ENCODE measurements around the gene SNRPB2. TPM values are rescaled to one million over a fixed set of nuclear protein-coding genes. Genes with fewer than 3 reads are reported as not detected.

SNRPB2 gene
- polyA plus RNA-seq, 1 donor from 2014 or later = 302 TPM

DNA sequence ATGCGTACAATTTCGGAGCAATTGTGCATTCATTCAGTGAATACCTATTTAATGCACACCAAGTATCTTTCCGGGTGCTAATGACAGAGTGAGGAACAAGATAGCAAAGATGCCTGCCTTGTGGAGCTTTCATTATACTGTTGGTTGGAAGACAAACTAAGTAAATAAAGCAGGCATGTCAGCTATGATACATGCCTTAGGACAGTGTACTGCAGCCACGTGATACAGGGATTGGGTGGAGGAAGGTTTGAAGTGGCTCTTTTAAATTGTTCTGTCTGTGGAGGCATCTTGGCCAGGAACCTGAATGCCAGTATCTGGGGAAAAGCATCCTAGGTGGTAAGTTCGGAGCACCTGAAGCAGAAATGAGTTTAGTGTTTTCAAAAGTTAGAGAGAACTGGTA lies 15.4 kb downstream of the SNRPB2 start:
- Histone ChIP-seq H3K79me2 (replicated peaks; ENCODE audit: insufficient read depth, low read length) (no peaks in the 10 kb centered on the region), H2AFZ (ENCODE audit: low read depth, low read length) (no peak overlapping the region), H3K9me3 (ENCODE audit: low read length) (no peaks in the 10 kb centered on the region)

DNA sequence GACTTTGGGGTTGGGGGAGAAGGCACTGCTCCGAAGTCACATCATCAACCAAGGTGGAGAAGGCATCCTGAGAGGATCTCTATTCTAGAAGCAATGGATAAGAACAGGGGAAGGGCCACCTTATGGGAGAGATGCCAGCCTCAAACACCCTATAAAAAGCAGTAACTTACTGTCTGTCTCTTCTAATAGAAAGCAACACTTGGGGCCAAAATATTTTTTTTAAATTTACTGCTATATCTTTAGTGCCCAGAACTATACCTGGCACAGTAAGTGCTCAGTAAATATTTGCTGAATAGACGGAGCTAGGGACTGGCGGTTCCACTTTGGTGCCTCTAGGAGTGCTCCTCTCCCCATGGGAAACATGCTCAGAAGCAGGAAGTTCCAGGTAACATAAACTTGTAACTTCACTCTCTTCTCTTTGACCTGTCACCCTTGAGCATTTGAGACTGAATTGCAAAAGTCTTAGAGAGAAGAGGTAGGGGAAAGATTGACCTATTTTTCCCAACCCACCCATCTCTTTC lies 17.5 kb downstream of the SNRPB2 start:
- Histone ChIP-seq H3F3A (ENCODE audit: insufficient read depth, low read length, poor library complexity, severe bottlenecking) (no peaks in the 10 kb centered on the region), H3K4me3 (ENCODE audit: low read length) (no peak overlapping the region), H3K27ac (ENCODE audit: low read length) (no peak overlapping the region), H3K27me3 (ENCODE audit: insufficient read depth, low read depth, low read length) (no peaks in the 10 kb centered on the region), H2AFZ (ENCODE audit: low read depth, low read length) (no peak overlapping the region), H3K9ac (ENCODE audit: low read length) (no peak overlapping the region), H3K79me2 (replicated peaks; ENCODE audit: insufficient read depth, low read length) (no peaks in the 10 kb centered on the region), H3K4me2 (ENCODE audit: low read length) (no peak overlapping the region), H4K20me1 (ENCODE audit: insufficient read depth) (no peaks in the 10 kb centered on the region), H3K9me2 (ENCODE audit: insufficient read depth, low read length) (no peaks in the 10 kb centered on the region), H3K9me3 (ENCODE audit: low read length) (no peaks in the 10 kb centered on the region), H3K36me3 (ENCODE audit: insufficient read depth, low read length) (no peaks in the 10 kb centered on the region)
- TF ChIP-seq SMC3 (conservative IDR thresholded peaks at IDR 0.05; ENCODE audit: poor library complexity) (no peak), TAF1 (IDR thresholded peaks at IDR 0.05; ENCODE audit: low read depth) (no peak), EZH2 (IDR thresholded peaks at IDR 0.05; ENCODE audit: borderline replicate concordance, insufficient read depth, low read length, poor library complexity, severe bottlenecking) (no peak), POLR2AphosphoS5 (IDR thresholded peaks at IDR 0.05) (no peak), MXI1 (conservative IDR thresholded peaks at IDR 0.05; ENCODE audit: poor library complexity, severe bottlenecking) (no peak), RAD21 (conservative IDR thresholded peaks at IDR 0.05) (no peak), EP300 (conservative IDR thresholded peaks at IDR 0.05; ENCODE audit: poor library complexity, severe bottlenecking) (no peak)
- TF ChIP-seq, protein P1, sequence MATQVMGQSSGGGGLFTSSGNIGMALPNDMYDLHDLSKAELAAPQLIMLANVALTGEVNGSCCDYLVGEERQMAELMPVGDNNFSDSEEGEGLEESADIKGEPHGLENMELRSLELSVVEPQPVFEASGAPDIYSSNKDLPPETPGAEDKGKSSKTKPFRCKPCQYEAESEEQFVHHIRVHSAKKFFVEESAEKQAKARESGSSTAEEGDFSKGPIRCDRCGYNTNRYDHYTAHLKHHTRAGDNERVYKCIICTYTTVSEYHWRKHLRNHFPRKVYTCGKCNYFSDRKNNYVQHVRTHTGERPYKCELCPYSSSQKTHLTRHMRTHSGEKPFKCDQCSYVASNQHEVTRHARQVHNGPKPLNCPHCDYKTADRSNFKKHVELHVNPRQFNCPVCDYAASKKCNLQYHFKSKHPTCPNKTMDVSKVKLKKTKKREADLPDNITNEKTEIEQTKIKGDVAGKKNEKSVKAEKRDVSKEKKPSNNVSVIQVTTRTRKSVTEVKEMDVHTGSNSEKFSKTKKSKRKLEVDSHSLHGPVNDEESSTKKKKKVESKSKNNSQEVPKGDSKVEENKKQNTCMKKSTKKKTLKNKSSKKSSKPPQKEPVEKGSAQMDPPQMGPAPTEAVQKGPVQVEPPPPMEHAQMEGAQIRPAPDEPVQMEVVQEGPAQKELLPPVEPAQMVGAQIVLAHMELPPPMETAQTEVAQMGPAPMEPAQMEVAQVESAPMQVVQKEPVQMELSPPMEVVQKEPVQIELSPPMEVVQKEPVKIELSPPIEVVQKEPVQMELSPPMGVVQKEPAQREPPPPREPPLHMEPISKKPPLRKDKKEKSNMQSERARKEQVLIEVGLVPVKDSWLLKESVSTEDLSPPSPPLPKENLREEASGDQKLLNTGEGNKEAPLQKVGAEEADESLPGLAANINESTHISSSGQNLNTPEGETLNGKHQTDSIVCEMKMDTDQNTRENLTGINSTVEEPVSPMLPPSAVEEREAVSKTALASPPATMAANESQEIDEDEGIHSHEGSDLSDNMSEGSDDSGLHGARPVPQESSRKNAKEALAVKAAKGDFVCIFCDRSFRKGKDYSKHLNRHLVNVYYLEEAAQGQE (IDR thresholded peaks at IDR 0.05; ENCODE audit: borderline replicate concordance) = no peak
- TF ChIP-seq, protein P2, sequence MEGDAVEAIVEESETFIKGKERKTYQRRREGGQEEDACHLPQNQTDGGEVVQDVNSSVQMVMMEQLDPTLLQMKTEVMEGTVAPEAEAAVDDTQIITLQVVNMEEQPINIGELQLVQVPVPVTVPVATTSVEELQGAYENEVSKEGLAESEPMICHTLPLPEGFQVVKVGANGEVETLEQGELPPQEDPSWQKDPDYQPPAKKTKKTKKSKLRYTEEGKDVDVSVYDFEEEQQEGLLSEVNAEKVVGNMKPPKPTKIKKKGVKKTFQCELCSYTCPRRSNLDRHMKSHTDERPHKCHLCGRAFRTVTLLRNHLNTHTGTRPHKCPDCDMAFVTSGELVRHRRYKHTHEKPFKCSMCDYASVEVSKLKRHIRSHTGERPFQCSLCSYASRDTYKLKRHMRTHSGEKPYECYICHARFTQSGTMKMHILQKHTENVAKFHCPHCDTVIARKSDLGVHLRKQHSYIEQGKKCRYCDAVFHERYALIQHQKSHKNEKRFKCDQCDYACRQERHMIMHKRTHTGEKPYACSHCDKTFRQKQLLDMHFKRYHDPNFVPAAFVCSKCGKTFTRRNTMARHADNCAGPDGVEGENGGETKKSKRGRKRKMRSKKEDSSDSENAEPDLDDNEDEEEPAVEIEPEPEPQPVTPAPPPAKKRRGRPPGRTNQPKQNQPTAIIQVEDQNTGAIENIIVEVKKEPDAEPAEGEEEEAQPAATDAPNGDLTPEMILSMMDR (IDR thresholded peaks at IDR 0.05; ENCODE audit: poor library complexity, severe bottlenecking) = no peak

More for the DNA sequence above, 15.4 kb downstream of the SNRPB2 start:
- no peaks in the 10 kb centered on the region for H4K20me1 ChIP-seq (ENCODE audit: insufficient read depth)
- TF ChIP-seq POLR2AphosphoS5 (IDR thresholded peaks at IDR 0.05) (no peak), SMC3 (conservative IDR thresholded peaks at IDR 0.05; ENCODE audit: poor library complexity) (no peak), EP300 (conservative IDR thresholded peaks at IDR 0.05; ENCODE audit: poor library complexity, severe bottlenecking) (no peak), EZH2 (IDR thresholded peaks at IDR 0.05; ENCODE audit: borderline replicate concordance, insufficient read depth, low read length, poor library complexity, severe bottlenecking) (no peak), MXI1 (conservative IDR thresholded peaks at IDR 0.05; ENCODE audit: poor library complexity, severe bottlenecking) (no peak), TAF1 (IDR thresholded peaks at IDR 0.05; ENCODE audit: low read depth) (no peak), RAD21 (conservative IDR thresholded peaks at IDR 0.05) (no peak)
- TF ChIP-seq, protein P2 (IDR thresholded peaks at IDR 0.05; ENCODE audit: poor library complexity, severe bottlenecking) = no peak
- TF ChIP-seq, protein P1 (IDR thresholded peaks at IDR 0.05; ENCODE audit: borderline replicate concordance) = no peak
- H3K9ac ChIP-seq (ENCODE audit: low read length) = no peak overlapping the region
- H3K27me3 ChIP-seq (ENCODE audit: insufficient read depth, low read depth, low read length) = no peaks in the 10 kb centered on the region
- no peak overlapping the region for H3K4me3 ChIP-seq (ENCODE audit: low read length)
- no peak overlapping the region for H3K4me2 ChIP-seq (ENCODE audit: low read length)
- H3K27ac ChIP-seq (ENCODE audit: low read length) = no peak overlapping the region
- no peaks in the 10 kb centered on the region for H3F3A ChIP-seq (ENCODE audit: insufficient read depth, low read length, poor library complexity, severe bottlenecking)
- no peaks in the 10 kb centered on the region for H3K9me2 ChIP-seq (ENCODE audit: insufficient read depth, low read length)
- no peaks in the 10 kb centered on the region for H3K36me3 ChIP-seq (ENCODE audit: insufficient read depth, low read length)

All from neural cell (in vitro differentiated cells).